Neural progenitor cell (in vitro differentiated cells): ENCODE measurements around the gene PJVK.

ENCODE experiments used
- EZH2 ChIP-seq: fragments of 200-600 bp; sonication (generic); IDR thresholded peaks from 2 replicates; pipeline ENCODE4 v1.6.1; 2017; ENCODE audit warnings: antibody characterized with exemption, mild to moderate bottlenecking, moderate library complexity
- EZH2phosphoT487 ChIP-seq: fragments of 200-600 bp; sonication (generic); IDR thresholded peaks from 2 replicates; pipeline ENCODE4 v1.6.1; 2017; ENCODE audit warnings: antibody characterized with exemption
- TF ChIP-seq, protein P1 (sequence below): fragments of 200-600 bp; sonication (generic); IDR thresholded peaks from 2 replicates; pipeline ENCODE4 v1.5.1; 2017; ENCODE audit warnings: antibody characterized with exemption, mild to moderate bottlenecking

DNA sequence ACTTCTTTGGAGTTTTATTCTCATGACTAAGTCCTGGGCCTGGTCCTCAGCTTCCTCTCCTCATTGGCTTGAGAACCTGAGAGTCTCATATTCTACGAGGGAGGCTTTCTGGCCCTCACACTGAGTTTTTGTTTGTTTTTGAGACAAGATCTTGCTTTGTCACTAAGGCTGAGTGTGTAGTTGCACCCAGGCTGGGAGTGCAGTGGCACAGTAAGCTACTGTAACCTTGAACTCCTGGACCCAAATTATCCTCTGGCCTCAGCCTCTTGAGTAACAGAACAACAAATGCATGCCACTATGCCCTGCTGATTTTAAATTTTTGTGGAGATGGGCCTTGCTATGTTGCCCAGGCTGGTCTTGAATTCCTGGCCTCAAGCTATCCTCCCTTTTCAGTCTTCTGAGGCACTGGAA is 22.8 kb upstream of the PJVK start:
- TF ChIP-seq, protein P1, sequence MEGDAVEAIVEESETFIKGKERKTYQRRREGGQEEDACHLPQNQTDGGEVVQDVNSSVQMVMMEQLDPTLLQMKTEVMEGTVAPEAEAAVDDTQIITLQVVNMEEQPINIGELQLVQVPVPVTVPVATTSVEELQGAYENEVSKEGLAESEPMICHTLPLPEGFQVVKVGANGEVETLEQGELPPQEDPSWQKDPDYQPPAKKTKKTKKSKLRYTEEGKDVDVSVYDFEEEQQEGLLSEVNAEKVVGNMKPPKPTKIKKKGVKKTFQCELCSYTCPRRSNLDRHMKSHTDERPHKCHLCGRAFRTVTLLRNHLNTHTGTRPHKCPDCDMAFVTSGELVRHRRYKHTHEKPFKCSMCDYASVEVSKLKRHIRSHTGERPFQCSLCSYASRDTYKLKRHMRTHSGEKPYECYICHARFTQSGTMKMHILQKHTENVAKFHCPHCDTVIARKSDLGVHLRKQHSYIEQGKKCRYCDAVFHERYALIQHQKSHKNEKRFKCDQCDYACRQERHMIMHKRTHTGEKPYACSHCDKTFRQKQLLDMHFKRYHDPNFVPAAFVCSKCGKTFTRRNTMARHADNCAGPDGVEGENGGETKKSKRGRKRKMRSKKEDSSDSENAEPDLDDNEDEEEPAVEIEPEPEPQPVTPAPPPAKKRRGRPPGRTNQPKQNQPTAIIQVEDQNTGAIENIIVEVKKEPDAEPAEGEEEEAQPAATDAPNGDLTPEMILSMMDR = no peak
- no peak for TF ChIP-seq EZH2
- no peak for TF ChIP-seq EZH2phosphoT487
